Superior temporal gyrus (tissue), 1 donor: ENCODE data around the gene ST3GAL4.
"Not testable (repeated sequence)": the region's sequence is repeated elsewhere in the genome, so short reads cannot be mapped to it uniquely, and the experiment has no call there.

Experiments used
- DNase-seq: peaks from one replicate; pipeline ENCODE4 v3.0.0-alpha.2; 2016; ENCODE audit errors: extremely low spot score

The ST3GAL4 gene

GRCh38 chr11:126362879-126363655 lies 7.6 kb downstream of the ST3GAL4 start:
- peak; percentile 31 for DNase-seq

GRCh38 chr11:126363706-126364248 lies 8.3 kb downstream of the ST3GAL4 start:
- peak; percentile 83 for DNase-seq

GRCh38 chr11:126364735-126365134 lies 9.2 kb downstream of the ST3GAL4 start:
- not testable (repeated sequence) for DNase-seq

- not testable (repeated sequence) for DNase-seq
Observed at GRCh38 chr11:126365508-126365907, 10.0 kb downstream of the ST3GAL4 start.

- DNase-seq, result no peak
Observed at GRCh38 chr11:126366064-126366822, 10.8 kb downstream of the ST3GAL4 start.

- DNase-seq, result not testable (repeated sequence)
Observed at GRCh38 chr11:126366823-126367654, 11.6 kb downstream of the ST3GAL4 start.

- not testable (repeated sequence) for DNase-seq
Observed at GRCh38 chr11:126367806-126368205, 12.3 kb downstream of the ST3GAL4 start.

GRCh38 chr11:126368336-126369119 lies 13.0 kb downstream of the ST3GAL4 start:
- DNase-seq, result not testable (repeated sequence)

- no peak for DNase-seq
Observed at GRCh38 chr11:126370016-126370415, 14.5 kb downstream of the ST3GAL4 start.

- DNase-seq, result no peak
Observed at GRCh38 chr11:126371595-126371994, 16.1 kb downstream of the ST3GAL4 start.

GRCh38 chr11:126373389-126374066 lies 18.0 kb downstream of the ST3GAL4 start:
- not testable (repeated sequence) for DNase-seq

GRCh38 chr11:126374562-126375300 lies 19.2 kb downstream of the ST3GAL4 start:
- not testable (repeated sequence) for DNase-seq

- no peak for DNase-seq
Observed at GRCh38 chr11:126375726-126376125, 20.2 kb downstream of the ST3GAL4 start.

- no peak for DNase-seq
Observed at GRCh38 chr11:126378763-126379162, 23.3 kb downstream of the ST3GAL4 start.

- DNase-seq, result no peak
Observed at GRCh38 chr11:126380909-126381308, 25.4 kb downstream of the ST3GAL4 start.

- DNase-seq, result not testable (repeated sequence)
Observed at GRCh38 chr11:126381960-126382359, 26.5 kb downstream of the ST3GAL4 start.

- DNase-seq, result not testable (repeated sequence)
Observed at GRCh38 chr11:126382641-126383040, 27.2 kb downstream of the ST3GAL4 start.

GRCh38 chr11:126383339-126384335 lies 28.2 kb downstream of the ST3GAL4 start:
- no peak for DNase-seq
